ENCODE measurements around the gene PAX1.

Gene PAX1

GRCh38 chr20:21702553-21703470 lies 2.7 kb upstream of the PAX1 start:
- no peak for DNase-seq (ENCODE audit: extremely low read depth in 1 of 2, low read depth in 1 of 2)

- no peak for DNase-seq (ENCODE audit: extremely low read depth in 1 of 2, low read depth in 1 of 2)
Observed at GRCh38 chr20:21703717-21704407, 1.6 kb upstream of the PAX1 start.

GRCh38 chr20:21704408-21705385 lies 767 bp upstream of the PAX1 start:
- no peak for DNase-seq (ENCODE audit: extremely low read depth in 1 of 2, low read depth in 1 of 2)

GRCh38 chr20:21706261-21707195 lies 1.1 kb downstream of the PAX1 start:
- no peak for DNase-seq (ENCODE audit: extremely low read depth in 1 of 2, low read depth in 1 of 2)

- no peak for DNase-seq (ENCODE audit: extremely low read depth in 1 of 2, low read depth in 1 of 2)
Observed at GRCh38 chr20:21707267-21707666, 1.8 kb downstream of the PAX1 start.

- no peak for DNase-seq (ENCODE audit: extremely low read depth in 1 of 2, low read depth in 1 of 2)
Observed at GRCh38 chr20:21707999-21708737, 2.7 kb downstream of the PAX1 start.

GRCh38 chr20:21708738-21709534 lies 3.5 kb downstream of the PAX1 start:
- no peak for DNase-seq (ENCODE audit: extremely low read depth in 1 of 2, low read depth in 1 of 2)

- no peak for DNase-seq (ENCODE audit: extremely low read depth in 1 of 2, low read depth in 1 of 2)
Observed at GRCh38 chr20:21709535-21709904, 4.1 kb downstream of the PAX1 start.

GRCh38 chr20:21710341-21710740 lies 4.9 kb downstream of the PAX1 start:
- no peak for DNase-seq (ENCODE audit: extremely low read depth in 1 of 2, low read depth in 1 of 2)

GRCh38 chr20:21710863-21711431 lies 5.5 kb downstream of the PAX1 start:
- no peak for DNase-seq (ENCODE audit: extremely low read depth in 1 of 2, low read depth in 1 of 2)

- DNase-seq (ENCODE audit: extremely low read depth in 1 of 2, low read depth in 1 of 2) = no peak
Observed at GRCh38 chr20:21712443-21713059, 7.1 kb downstream of the PAX1 start.

GRCh38 chr20:21713470-21713869 lies 8.0 kb downstream of the PAX1 start:
- DNase-seq (ENCODE audit: extremely low read depth in 1 of 2, low read depth in 1 of 2) = no peak

GRCh38 chr20:21713901-21714296 lies 8.4 kb downstream of the PAX1 start:
- DNase-seq (ENCODE audit: extremely low read depth in 1 of 2, low read depth in 1 of 2) = no peak

GRCh38 chr20:21714297-21715192 lies 9.1 kb downstream of the PAX1 start:
- no peak for DNase-seq (ENCODE audit: extremely low read depth in 1 of 2, low read depth in 1 of 2)

- DNase-seq (ENCODE audit: extremely low read depth in 1 of 2, low read depth in 1 of 2) = no peak
Observed at GRCh38 chr20:21715193-21715881, 9.9 kb downstream of the PAX1 start.

GRCh38 chr20:21719592-21720214 lies 14.2 kb downstream of the PAX1 start:
- DNase-seq (ENCODE audit: extremely low read depth in 1 of 2, low read depth in 1 of 2) = no peak
